Calu3 (cell line): ENCODE results near the gene BRD1. TPM values are rescaled to one million over a fixed set of nuclear protein-coding genes. Genes with fewer than 3 reads are reported as not detected.

ENCODE experiments used
- BruUV-seq: library from RNA; stranded (reverse); fragments of 400-500 nt; replicated peaks from 2 replicates; lab custom pipeline; 2021; lab: Mats Ljungman, UMichigan
- CTCF ChIA-PET: fragments of 300-600 bp; sonication (Branson Sonifier 250); formaldehyde crosslinking; loops from one replicate; lab custom pipeline; 2022; ENCODE audit warnings: antibody characterized with exemption; lab: Charles Lee
- DNase-seq: peaks from one replicate; pipeline ENCODE4 v3.0.0; 2022
- H3K27ac Mint-ChIP-seq: one replicate; pipeline ENCODE4 v1.8.0; 2022; ENCODE audit warnings: mixed read lengths; ENCODE audit not compliant: unreplicated experiment
- H3K27me3 Mint-ChIP-seq: one replicate; pipeline ENCODE4 v1.8.0; 2022; ENCODE audit warnings: mixed read lengths; ENCODE audit not compliant: unreplicated experiment
- H3K36me3 Mint-ChIP-seq: one replicate; pipeline ENCODE4 v1.8.0; 2022; ENCODE audit warnings: mild to moderate bottlenecking, moderate library complexity, mixed read lengths; ENCODE audit not compliant: insufficient read depth, unreplicated experiment
- H3K4me1 Mint-ChIP-seq: one replicate; pipeline ENCODE4 v1.8.0; 2022; ENCODE audit warnings: mild to moderate bottlenecking, low read depth, mixed read lengths; ENCODE audit not compliant: unreplicated experiment
- H3K4me3 Mint-ChIP-seq: one replicate; pipeline ENCODE4 v1.8.0; 2022; ENCODE audit warnings: mild to moderate bottlenecking, low read depth, moderate library complexity, mixed read lengths; ENCODE audit not compliant: unreplicated experiment
- H3K9me3 Mint-ChIP-seq: one replicate; pipeline ENCODE4 v1.8.0; 2022; ENCODE audit warnings: low read depth, mixed read lengths; ENCODE audit not compliant: unreplicated experiment
- CTCF ChIP-seq: fragments of 200-600 bp; IDR thresholded peaks from one replicate; pipeline ENCODE4 v1.8.0; 2022; ENCODE audit warnings: antibody characterized with exemption; ENCODE audit not compliant: unreplicated experiment
- intact Hi-C: fragments of 100-400 bp; cut with micrococcal nuclease; formaldehyde crosslinking; loops from one replicate; pipeline ENCODE4 v1.10.0; 2022; ENCODE audit not compliant: unreplicated experiment
- total RNA-seq: library from RNA; stranded (reverse); gene quantifications from 2 replicates; pipeline ENCODE4 v1.2.3, GENCODE V29; 2022

Gene BRD1
- total RNA-seq, 1 experiment from 2014 or later: 41.4 TPM

- intact Hi-C loops: no loop called here
- no peak overlapping the region for H3K27ac Mint-ChIP-seq
- no peak overlapping the region for H3K4me3 Mint-ChIP-seq
- BruUV-seq: no TSS peak
- no peaks in the 10 kb centered on the region for H3K36me3 Mint-ChIP-seq
- peak; percentile 73 for DNase-seq
- no peaks in the 10 kb centered on the region for H3K4me1 Mint-ChIP-seq
- CTCF ChIA-PET: interaction anchor here (1.0 to 1.1 kb wide), 2 partner anchors 10 to 14 kb away, joined by 3 read pairs; no protein-coding TSS in a partner anchor
- peak; percentile 48 for TF ChIP-seq CTCF
- no peaks in the 10 kb centered on the region for H3K9me3 Mint-ChIP-seq
- peaks cover 94% of the 10 kb centered on the region for H3K27me3 Mint-ChIP-seq
Observed at GRCh38 chr22:49724893-49725489, 102.7 kb downstream of the BRD1 start.

- Mint-ChIP-seq H3K27ac (no peak overlapping the region), H3K4me3 (no peak overlapping the region), H3K4me1 (no peaks in the 10 kb centered on the region), H3K27me3 (peaks cover 94% of the 10 kb centered on the region), H3K36me3 (no peaks in the 10 kb centered on the region), H3K9me3 (no peaks in the 10 kb centered on the region)
- TF ChIP-seq CTCF: no peak
- no peak for DNase-seq
- intact Hi-C loops: no loop called here
- CTCF ChIA-PET: interaction anchor here (1.0 kb wide), 1 partner anchor 14 kb away, joined by 3 read pairs; no protein-coding TSS in a partner anchor
- BruUV-seq: no TSS peak
Observed at GRCh38 chr22:49724030-49724892, 103.4 kb downstream of the BRD1 start.

DNA sequence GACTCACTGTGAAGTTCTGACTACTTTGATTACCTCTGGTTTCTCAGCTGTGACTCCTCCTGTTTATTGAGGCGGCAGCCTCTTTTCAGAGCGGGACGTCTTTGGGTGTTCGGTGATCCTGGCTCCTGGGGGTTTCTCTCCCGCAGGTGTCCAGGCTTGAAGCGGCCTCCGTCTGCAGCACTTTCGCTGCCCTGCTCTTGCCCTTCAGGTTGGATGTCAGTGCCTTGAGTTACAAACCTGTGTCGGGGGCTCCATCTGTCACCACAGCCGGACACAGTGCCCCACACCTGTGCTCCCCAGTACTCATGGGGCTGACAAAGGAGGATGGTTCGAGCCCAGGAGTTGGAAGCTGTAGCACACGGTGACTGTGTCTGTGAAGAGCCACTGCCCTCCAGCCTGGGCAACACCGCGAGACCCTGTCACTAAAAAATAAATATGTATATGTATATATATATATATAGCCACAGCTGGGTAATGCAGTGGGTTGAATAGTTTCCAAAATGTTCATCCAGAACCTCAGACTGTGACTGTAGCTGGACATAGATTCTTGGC is 104.1 kb downstream of the BRD1 start:
- CTCF ChIA-PET: interaction anchor here (1.0 kb wide), 1 partner anchor 8 kb away, joined by 3 read pairs; no protein-coding TSS in a partner anchor
- no peak for TF ChIP-seq CTCF
- BruUV-seq: no TSS peak
- no peak overlapping the region for H3K27ac Mint-ChIP-seq
- no peaks in the 10 kb centered on the region for H3K4me1 Mint-ChIP-seq
- no peak overlapping the region for H3K4me3 Mint-ChIP-seq
- intact Hi-C loops: no loop called here
- H3K9me3 Mint-ChIP-seq: no peaks in the 10 kb centered on the region
- H3K27me3 Mint-ChIP-seq: peaks cover 94% of the 10 kb centered on the region
- no peak for DNase-seq
- no peaks in the 10 kb centered on the region for H3K36me3 Mint-ChIP-seq

Other genes starting within 250 kb of the BRD1 start
- gene ZBED4, start 26.0 kb upstream of the BRD1 start, total RNA-seq: 28.1 and 30.0 TPM in 2 replicates
- 25.4 and 27.0 TPM in 2 replicates for gene ALG12, start 90.6 kb upstream of the BRD1 start, total RNA-seq
- gene CRELD2, start 90.8 kb upstream of the BRD1 start, total RNA-seq: 57.8 and 64.6 TPM in 2 replicates
- gene PIM3, start 132.9 kb upstream of the BRD1 start, total RNA-seq: 86.3 and 97.3 TPM in 2 replicates
- not detected in 2 replicates for gene IL17REL, start 184.9 kb upstream of the BRD1 start, total RNA-seq
- gene TTLL8, start 230.4 kb upstream of the BRD1 start, total RNA-seq: not detected in 2 replicates